ENCODE results near the gene PRDM5. TPM values are rescaled to one million over a fixed set of nuclear protein-coding genes. Genes with fewer than 3 reads are reported as not detected.

PRDM5 gene
- total RNA-seq, 1 donor from 2014 or later: 14.8 TPM

DNA sequence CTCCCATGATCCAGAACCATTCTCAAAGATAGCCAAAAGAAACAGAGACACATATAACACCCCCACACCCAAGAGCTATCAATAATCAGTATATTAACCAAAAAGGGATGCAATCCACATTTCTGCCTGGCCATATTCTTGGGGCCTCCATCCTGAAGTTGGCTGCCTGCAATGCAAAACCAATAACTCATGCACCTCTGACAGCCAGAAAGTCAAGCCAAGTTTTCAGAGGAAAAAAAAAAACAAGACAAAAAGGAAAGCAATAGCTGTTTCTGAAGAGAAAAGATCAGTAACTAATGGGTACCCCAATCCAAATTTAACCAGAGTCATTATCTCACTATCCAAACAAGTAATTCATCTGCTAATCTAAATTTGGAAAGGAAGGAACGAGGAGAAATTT, 7.3 kb upstream of the PRDM5 start:
- Histone ChIP-seq H3K4me1 (no peaks in the 10 kb centered on the region), H3K36me3 (no peaks in the 10 kb centered on the region), H3K4me3 (no peak overlapping the region), H3K27me3 (ENCODE audit: low read depth) (no peaks in the 10 kb centered on the region), H3K27ac (no peak overlapping the region), H3K9me3 (no peaks in the 10 kb centered on the region)
- TF ChIP-seq, protein P1, sequence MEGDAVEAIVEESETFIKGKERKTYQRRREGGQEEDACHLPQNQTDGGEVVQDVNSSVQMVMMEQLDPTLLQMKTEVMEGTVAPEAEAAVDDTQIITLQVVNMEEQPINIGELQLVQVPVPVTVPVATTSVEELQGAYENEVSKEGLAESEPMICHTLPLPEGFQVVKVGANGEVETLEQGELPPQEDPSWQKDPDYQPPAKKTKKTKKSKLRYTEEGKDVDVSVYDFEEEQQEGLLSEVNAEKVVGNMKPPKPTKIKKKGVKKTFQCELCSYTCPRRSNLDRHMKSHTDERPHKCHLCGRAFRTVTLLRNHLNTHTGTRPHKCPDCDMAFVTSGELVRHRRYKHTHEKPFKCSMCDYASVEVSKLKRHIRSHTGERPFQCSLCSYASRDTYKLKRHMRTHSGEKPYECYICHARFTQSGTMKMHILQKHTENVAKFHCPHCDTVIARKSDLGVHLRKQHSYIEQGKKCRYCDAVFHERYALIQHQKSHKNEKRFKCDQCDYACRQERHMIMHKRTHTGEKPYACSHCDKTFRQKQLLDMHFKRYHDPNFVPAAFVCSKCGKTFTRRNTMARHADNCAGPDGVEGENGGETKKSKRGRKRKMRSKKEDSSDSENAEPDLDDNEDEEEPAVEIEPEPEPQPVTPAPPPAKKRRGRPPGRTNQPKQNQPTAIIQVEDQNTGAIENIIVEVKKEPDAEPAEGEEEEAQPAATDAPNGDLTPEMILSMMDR (IDR thresholded peaks at IDR 0.05): no peak
- intact Hi-C loops (cut with DNase I): loop anchor here (10.0 kb wide), 1 partner anchor 135 kb away; no protein-coding TSS in a partner anchor
- DNase-seq (no peak), ATAC-seq (no peak)

DNA sequence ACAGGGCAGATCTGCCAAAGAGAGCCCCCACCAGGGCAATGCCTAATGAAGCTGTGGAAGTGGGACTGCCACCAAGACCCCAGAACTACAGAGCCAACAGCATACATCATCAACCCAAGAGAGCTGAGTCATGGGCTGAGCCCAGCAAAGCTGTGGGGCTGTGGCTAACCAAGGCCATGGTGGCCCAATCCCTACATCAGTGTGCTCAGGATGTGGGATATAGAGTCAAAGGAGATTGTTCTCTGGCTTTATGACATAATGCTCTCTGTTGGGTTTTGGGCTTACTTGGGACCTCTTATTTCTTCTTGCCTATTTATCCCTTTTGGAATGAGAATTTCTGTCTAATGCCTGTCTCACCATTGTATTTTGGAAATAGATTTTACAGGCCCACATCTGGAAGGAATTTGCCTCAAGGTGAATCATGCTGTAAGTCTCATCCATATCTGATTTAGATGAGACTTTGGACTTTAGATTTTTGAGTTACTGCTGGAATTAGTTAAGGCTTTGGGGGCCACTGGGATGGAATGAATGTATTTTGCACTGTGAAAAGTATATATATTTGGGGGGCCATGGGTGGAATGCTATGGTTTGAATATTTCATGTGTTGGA, 5.4 kb upstream of the PRDM5 start:
- H3K27ac ChIP-seq: no peak overlapping the region
- no peak overlapping the region for H3K4me3 ChIP-seq
- TF ChIP-seq, protein P1 (IDR thresholded peaks at IDR 0.05): no peak
- ATAC-seq (no peak), DNase-seq (no peak)
- H3K27me3 ChIP-seq (ENCODE audit: low read depth): no peaks in the 10 kb centered on the region
- H3K36me3 ChIP-seq: no peaks in the 10 kb centered on the region
- intact Hi-C loops (cut with DNase I): loop anchor here (10.0 kb wide), 1 partner anchor 137 kb away; no protein-coding TSS in a partner anchor
- no peaks in the 10 kb centered on the region for H3K9me3 ChIP-seq
- peaks cover 4% of the 10 kb centered on the region for H3K4me1 ChIP-seq

DNA sequence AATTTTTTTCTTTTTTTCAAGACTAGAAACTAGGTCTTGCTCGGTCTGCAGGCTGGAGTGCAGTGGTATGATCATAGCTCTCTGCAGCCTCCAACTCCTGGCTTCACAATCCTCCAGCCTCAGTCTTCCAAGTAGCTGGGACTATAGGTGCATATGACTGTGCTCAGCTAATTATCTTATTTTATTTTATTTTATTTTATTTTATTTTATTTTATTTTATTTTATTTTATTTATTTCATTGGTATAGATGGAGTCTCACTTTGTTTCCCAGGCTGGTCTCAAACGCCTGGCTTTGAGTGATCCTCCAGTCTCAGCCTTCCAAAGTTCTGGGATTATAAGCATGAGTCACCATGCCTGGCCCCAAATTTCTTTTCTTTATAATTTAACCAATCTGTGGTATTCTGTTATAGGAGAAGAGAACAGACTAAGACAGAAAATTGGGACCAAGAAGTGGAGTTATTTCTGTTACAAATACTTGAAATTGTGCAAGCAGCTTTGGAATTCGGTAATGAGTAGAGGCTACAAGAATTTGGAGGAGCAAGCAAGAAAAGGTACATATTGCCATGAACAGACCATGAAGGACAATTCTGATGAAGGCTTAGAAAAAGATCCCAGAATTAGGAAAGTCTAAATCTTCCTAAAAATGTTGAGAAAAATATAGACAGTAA, 4.0 kb upstream of the PRDM5 start:
- peaks cover 6% of the 10 kb centered on the region for H3K4me1 ChIP-seq
- H3K4me3 ChIP-seq: no peak overlapping the region
- H3K27ac ChIP-seq: no peak overlapping the region
- DNase-seq (no peak), ATAC-seq (no peak)
- no peaks in the 10 kb centered on the region for H3K36me3 ChIP-seq
- TF ChIP-seq, protein P1 (IDR thresholded peaks at IDR 0.05): no peak
- H3K27me3 ChIP-seq (ENCODE audit: low read depth): no peaks in the 10 kb centered on the region
- intact Hi-C loops (cut with DNase I): loop anchor here (10.0 kb wide), 1 partner anchor 138 kb away; no protein-coding TSS in a partner anchor
- H3K9me3 ChIP-seq: no peaks in the 10 kb centered on the region

DNA sequence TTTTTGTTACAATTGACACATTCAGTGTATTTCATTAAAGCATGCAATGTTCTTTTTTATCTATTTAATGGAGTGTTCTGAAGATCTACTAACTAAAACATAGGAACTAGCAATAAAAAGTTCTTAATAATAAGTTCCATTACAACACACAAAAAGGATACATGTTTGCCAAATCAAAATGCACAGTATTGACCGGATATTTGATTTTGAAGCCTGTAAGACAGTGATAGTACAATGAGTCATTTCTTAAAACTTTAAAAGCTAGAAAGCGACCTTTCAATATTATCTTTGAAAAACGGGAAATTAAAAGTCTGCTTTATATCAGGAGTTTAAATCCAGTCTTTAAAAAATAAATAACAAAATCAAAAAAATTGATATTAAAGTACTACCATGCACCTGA, 2.4 kb upstream of the PRDM5 start:
- intact Hi-C loops (cut with DNase I): loop anchor here (10.0 kb wide), 1 partner anchor 140 kb away; no protein-coding TSS in a partner anchor
- Histone ChIP-seq H3K9me3 (no peaks in the 10 kb centered on the region), H3K4me1 (peaks cover 22% of the 10 kb centered on the region), H3K27ac (no peak overlapping the region), H3K36me3 (no peaks in the 10 kb centered on the region), H3K27me3 (ENCODE audit: low read depth) (no peaks in the 10 kb centered on the region), H3K4me3 (no peak overlapping the region)
- TF ChIP-seq, protein P1 (IDR thresholded peaks at IDR 0.05): no peak
- DNase-seq (no peak), ATAC-seq (no peak)

DNA sequence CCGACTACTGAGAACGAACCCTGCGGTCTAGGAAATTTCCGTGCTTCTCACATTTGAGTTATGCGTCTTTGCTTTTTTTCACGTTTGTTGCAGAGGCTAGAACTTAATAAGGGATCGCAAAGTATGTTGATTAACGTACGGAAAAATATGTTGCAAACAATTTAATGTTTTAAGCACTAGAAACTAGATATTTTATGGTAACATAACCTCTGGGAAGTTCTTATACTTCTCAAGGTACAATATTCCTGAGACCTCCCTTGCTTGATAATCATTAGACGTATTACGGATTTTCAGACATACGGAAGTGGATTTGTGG, 639 bp upstream of the PRDM5 start:
- Histone ChIP-seq H3K27me3 (ENCODE audit: low read depth) (no peaks in the 10 kb centered on the region), H3K4me3 (peak overlapping the region; percentile 72), H3K27ac (peak overlapping the region; percentile 95), H3K4me1 (peaks cover 36% of the 10 kb centered on the region), H3K9me3 (no peaks in the 10 kb centered on the region), H3K36me3 (no peaks in the 10 kb centered on the region)
- intact Hi-C loops (cut with DNase I): loop anchor here (10.0 kb wide), 1 partner anchor 142 kb away; no protein-coding TSS in a partner anchor
- TF ChIP-seq, protein P1 (IDR thresholded peaks at IDR 0.05): no peak
- ATAC-seq (no peak), DNase-seq (no peak)

Data from lower lobe of right lung (tissue), 2 donors.